HEK293T (cell line): Measurements from ENCODE around the gene FBXO34.

Experiments
- CTBP1 ChIP-seq: fragments of 450-650 bp; IDR thresholded peaks from 2 replicates; pipeline ENCODE4 v1.6.1; 2016; ENCODE audit warnings: borderline replicate concordance
- FOXA1 ChIP-seq: fragments of 450-650 bp; IDR thresholded peaks from 2 replicates; pipeline ENCODE4 v1.6.1; 2016; ENCODE audit warnings: mild to moderate bottlenecking
- FOXM1 ChIP-seq: fragments of 450-650 bp; IDR thresholded peaks from 2 replicates; pipeline ENCODE4 v1.6.1; 2017; ENCODE audit warnings: mild to moderate bottlenecking, borderline replicate concordance
- PKNOX1 ChIP-seq: fragments of 450-650 bp; IDR thresholded peaks from 2 replicates; pipeline ENCODE4 v1.6.1; 2016

GRCh38 chr14:55387121-55387520 lies 115.9 kb downstream of the FBXO34 start:
- TF ChIP-seq PKNOX1 (no peak), CTBP1 (no peak), FOXM1 (no peak), FOXA1 (no peak)
